ENCODE results near the gene RTF2.
A peak's percentile ranks its signal among the peaks of the same experiment; 100 is the strongest.

RTF2 gene

DNA sequence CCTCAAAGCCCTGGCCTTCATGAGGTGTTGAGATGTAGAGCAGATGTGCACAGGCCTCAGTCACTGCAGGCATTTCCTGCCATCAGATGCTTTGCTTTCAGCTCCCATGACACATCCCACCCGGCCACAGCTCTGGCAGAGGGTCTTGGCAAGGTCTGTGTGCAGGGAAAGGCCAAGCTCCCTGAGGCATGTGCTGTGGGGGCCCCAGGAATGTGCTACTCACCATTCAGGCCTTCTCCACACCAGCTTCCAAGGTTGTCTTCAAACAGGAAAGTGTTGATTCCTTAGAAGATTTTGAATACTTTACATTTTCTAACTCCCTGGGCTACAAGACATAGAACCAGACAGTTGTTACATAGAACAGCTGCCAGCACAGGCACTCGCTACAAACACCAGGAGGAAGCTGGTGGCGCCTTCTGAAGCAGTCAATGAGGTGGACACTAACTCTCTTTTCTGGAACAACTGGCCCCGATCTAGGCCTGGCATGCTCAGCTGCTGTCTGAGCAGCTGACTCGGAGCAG lies 28.6 kb upstream of the RTF2 start:
- DNase-seq (ENCODE audit: low spot score): no peak

DNA sequence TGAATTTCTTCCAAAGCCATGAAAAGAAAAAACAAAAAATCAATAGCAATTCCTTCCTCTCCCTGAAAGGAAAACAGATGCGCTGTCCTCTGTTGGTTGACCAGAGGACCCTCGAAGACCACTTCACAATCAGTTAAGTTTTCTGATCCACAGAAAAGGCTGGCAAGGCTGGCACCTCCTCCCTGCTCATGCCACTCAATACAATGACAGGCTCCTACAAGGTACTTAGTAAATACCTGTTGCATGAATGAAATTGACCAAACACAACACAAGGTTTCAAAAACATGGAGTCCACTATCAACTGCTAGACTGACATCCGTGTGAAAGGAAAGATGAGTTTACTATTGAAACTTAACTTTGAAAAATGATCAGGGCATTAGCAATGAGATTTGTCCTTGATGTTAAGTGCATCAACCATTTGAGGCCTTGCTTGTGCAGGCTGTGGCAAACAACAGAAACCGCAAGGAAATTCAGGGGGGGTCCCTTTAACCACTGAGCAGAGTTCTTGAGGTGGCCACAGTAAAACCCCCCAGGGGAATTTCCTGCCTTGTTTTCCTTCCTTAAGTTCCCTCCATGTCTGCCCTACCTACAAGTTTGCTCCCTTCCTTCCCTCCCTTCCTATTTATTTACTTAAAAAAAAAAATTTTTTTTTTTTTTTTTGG lies 27.9 kb upstream of the RTF2 start:
- DNase-seq (ENCODE audit: low spot score): no peak

DNA sequence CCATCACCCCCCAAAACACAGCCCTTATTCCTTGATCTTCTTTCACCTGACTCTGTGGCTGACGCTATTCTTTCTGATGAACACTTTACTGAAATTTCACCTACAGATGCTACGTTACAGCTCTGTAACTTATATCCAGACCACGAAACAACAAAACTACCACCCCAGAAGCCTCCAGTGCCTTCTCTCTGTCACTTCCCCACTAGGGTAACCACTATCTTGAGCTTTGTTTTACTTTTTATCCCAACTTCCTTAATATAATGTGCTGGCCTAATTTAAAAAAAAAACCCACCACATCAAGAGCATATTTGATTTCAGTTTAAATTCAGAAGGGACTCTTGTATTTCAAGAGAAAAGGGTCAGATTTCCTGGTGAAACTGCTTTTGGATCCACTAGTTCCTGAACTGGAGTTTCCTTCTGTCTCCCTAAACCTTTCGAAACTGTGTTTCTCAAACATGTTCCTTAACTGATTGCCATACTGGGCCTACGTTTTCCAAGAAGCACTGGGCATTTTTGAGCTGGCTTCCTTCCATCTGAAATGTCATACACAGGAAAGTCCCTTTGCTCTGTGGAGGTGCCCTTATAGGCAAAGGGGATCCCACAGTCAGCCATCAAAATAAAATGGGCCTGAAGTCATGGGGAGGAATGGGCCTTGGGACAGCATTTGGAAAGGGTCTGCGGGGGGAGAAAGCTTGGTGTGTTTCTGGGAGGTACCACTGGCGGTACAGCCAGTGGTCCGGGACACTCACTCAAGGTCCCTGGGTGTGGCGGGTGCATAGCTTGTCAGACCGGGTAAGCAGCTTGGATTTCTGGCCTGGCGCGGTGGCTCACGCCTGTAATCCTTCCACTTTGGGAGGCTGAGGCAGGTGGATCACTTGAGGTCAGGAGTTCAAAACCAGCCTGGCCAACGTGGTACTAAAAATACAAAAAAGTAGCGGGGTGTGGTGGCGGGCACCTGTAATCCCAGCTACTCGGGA lies 25.8 kb upstream of the RTF2 start:
- DNase-seq (ENCODE audit: low spot score): no peak

DNA sequence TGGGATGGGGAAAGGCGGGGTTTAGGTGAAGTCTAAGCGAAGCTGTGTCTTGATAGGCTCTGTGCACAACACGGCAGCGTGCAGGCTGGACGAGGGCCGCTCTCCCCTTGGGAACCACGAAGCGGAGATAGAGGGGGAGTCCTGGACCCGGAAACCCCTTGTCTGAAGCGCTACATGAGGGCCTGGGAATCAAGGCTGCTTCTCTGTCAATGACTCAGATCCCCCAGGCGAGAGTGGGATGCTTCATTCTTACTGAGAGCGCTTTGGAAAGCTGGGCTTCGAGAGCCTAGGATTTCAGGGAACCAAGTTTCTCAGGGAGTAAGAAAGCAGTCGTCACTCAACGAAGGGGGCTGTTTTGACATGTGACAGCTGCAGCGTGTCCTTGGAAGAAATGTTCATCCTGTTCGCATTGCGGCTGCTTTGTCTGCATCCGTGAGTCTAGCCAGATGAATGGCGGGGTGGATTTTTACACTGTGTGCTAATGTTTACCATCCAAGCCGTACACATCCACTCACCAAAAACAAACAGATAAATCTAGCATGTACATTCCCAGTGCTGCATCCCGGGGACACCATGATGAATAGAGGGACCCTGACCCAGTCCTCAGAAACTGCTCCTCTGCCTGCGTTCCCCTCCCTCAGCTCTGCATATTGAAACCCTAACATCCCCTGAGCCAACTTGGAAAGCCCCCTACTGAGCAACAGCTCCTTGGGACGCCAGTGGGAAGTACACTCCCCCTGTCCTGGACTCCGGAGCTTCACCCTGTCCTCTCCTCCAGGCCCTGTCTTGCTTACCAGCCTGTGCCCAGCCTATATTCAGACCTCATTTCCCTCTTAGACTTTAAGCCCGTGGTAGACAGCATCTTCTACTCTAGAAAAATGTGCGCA lies 24.5 kb upstream of the RTF2 start:
- DNase-seq (ENCODE audit: low spot score): no peak

DNA sequence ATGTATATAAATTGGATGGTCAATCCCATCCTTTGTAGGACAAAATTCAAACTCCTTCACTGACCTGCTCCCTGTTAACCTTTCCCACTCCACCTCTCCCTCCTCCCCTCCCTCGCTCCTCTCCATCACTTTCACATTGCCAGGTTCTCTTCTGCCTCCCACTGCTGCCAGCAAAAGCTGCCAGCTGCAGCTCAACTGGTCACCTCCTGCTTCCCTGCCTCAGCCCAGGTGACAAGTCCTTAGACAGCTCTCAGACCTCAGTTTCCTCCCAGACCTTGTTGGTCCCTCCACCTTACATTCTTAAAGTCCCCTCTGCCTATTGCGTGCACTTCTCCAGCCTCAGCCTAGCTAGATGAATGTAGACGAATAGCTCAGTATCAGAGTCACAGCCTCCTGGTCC lies 23.3 kb upstream of the RTF2 start:
- DNase-seq (ENCODE audit: low spot score): no peak

DNA sequence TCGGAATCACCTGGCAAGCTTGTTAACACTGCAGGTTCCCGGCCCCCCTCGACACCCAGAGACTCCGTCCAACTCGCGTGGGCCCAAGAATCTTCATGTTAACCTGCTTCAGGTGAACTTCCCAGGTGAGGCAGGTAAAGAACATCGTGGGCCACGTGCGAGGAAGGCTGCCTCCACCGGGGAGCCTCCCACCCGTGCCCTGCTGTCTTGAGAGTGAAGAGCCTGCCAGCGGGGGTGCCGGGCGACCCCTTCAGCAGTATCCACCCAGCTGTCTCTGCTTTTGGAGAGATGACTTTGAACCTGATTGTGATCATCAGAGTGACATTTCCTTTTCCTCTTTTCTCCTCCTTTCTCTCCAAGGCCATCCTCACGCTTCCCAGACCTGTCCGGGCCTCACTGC lies 22.9 kb upstream of the RTF2 start:
- no peak for DNase-seq (ENCODE audit: low spot score)

DNA sequence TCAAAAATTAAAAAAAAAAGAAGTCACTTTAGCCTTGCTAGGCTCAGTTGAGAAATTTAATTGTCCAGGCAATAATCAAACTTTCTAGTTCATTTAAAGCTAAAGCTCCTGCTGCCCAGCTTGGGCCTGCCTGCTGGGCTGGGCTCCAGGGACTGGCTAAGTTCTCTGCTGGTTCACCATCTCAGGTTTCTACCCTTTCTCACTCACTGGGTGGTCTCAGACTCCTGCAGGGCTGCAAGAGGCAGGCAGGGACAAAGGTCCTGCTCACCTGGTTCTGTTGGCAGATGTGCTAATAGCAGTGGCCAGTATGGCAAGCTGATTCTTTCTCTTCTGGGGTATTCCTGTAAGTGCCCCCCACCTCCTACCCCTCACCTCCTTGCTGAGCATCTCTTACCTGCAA lies 21.2 kb upstream of the RTF2 start:
- DNase-seq (ENCODE audit: low spot score): no peak

DNA sequence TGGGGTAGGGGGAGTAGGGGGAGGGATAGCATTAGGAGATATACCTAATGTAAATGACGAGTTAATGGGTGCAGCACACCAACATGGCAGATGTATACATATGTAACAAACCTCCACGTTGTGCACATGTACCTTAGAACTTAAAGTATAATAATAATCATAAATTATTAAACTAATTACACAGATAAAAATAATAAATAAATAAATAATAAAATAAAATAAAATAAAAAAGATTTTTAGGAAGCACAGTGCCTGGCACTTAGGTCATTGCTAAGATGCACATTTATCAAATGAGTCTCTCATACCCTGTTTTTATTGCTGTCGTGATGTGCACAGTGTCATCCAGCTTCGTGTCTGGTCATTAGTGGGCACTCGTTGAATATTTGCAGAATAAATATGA lies 19.0 kb upstream of the RTF2 start:
- DNase-seq (ENCODE audit: low spot score): no peak

DNA sequence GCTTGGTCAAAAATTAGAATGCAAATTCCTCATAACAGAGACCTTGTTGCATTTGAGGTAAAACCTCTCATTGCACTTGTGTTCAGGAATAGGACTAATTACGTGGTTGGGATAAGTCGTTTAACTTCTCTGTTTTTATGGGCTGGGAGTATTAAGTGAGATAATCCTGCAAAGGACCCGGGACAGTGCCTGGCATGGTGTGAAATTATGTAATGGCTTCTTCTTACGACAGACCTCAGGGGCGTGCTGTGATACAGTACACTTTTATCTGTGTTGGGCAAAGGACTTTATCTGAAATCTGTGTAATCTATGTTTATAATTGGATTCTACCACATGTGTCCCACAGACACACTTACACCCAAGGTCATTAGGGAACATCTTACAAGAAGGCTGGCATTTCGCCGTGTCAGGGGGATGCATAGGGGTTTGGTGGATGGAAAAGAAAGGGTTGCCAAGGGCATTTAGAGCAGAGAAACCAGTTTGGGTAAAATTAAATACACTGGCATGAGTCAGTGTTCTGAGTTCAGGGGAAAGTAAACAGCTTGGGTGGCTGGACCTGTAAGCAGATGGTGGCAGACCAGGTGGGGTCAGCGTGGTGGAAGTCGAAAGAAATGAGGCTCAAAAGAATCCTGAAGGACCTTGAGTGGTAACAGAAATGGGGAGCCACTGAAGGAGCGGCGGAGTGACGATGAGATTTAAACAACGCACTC lies 17.2 kb upstream of the RTF2 start:
- no peak for DNase-seq (ENCODE audit: low spot score)

DNA sequence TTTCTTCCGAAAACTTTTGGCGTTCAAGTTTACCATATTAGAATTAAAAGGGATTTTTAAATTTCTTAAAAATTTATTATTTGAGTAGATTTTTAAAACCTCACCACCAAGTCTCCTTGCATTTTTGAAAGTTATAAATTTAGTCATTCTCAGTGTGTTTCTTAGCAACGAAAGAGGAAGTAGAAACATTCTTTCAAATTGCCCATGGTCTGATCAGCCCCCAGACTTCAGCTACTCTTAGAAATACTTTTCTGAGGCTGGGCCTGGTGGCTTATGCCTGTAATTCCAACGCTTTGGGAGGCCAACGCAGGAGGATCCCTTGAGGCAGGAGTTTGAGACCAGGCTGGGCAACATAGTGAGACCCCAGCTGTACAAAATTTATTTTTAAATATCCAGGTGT lies 15.1 kb upstream of the RTF2 start:
- no peak for DNase-seq (ENCODE audit: low spot score)

DNA sequence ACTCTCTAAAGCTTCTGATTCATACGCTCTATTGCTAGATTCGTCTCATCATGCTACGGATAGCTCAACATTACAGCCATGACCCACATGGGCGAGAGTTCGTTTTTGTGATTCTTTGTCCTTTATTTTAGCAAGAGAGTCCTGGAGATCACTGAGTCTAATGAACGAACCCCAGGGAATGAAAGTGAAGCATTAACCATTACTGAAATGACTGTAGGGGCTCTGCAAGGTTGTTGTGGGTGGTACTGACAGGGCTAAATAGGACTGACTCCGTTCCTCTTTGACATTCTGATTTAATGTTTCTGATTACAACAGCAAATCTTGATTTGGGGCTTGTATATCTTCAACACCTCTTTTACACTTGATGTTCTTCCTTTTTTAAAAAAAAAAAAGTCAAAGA lies 13.7 kb upstream of the RTF2 start:
- DNase-seq (ENCODE audit: low spot score): no peak

DNA sequence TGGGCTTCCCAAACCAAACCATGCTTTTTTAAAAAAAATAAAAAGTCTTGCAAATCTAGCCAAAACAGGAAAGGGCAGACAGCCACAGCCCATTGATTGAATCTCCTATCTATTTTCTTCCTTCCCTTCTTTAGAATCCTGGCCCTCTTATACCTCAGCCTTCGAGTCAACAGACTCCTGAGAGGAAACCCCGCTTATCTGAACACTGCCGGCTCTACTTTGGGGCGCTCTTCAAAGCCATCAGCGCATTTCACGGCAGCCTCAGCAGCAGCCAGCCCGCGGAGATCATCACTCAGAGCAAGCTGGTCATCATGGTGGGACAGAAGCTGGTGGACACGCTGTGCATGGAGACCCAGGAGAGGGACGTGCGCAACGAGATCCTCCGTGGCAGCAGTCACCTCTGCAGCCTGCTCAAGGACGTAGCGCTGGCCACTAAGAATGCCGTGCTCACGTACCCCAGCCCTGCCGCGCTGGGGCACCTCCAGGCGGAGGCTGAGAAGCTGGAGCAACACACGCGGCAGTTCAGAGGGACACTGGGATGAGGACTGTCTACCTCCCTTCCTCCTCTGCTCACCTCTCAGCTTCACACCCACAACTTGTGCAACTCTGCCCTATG lies 10.1 kb upstream of the RTF2 start:
- no peak for DNase-seq (ENCODE audit: low spot score)

DNA sequence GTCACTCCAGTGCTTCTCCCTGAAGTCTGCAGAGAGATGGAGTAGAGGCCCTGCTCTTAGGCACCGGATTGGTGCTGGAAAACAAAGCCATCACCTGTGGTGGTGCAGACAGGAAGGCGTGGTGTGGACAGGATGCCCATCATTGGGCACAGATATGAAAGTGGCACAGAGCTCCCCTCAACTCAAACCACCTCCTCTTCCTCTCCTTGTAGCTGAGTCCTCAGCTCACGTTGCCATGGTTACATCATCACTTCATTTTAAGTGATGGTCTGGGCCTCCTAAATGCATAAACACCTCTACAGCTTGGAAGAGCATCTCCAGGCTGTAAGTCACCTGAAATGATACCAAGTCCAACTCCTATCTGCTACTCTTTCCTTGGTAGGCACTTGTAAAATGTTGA lies 8.0 kb upstream of the RTF2 start:
- DNase-seq (ENCODE audit: low spot score): no peak

DNA sequence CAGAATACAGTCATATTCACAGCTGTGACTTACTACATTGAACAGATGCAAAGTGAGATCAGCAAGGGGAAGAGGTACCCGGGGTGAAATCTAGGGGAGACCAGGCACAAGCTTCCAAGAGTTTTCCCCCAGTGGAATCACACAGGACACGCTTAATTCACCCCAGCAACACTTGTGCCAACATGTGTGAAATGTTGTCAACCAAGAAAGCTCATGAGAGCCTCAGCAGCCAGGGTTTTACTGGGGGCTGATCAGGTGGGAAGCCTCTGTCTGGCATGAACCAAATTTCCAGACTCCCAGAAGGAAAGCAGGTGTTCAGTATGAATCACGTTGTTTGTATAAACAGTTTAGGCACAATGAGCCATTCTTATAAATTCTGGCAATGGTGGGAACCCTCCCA lies 6.9 kb upstream of the RTF2 start:
- DNase-seq (ENCODE audit: low spot score): no peak

DNA sequence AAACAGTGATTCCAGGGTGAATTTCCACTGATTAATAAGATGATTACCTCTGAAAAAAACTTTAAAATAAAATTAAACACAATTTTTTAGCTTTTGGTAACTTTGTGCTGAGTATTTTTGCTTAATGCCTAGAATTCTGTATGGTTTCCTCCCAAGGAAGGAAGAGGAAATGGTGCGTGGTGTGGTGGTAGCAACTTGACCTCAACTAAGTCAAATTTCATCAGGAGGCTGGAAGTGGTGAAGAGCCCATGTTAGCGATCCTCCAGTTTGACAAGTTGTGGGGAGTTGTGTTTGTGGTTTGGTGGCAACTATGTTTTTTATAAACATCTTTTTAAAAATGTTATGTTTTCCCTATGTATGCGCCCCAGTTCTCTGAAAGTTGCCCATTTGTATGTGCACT lies 5.0 kb upstream of the RTF2 start:
- DNase-seq (ENCODE audit: low spot score): no peak

DNA sequence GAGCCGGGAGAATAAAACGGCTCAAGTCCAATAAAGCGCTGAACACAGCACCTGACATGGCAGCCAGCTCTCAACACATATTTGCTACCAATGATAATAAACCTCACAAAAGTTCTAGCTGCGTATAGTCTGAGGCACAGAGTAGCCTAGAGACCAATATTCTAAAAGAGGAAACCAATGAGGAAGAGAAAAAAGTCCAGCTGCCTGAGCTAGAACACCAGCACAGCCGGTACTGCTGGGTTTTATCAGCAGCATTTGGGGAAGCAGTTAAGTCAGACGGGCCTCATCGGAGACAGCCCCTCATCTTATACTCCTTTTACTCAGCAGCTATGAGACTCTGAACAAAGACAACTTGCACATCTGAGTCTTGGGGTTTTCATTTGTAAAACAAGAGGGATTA lies 2.4 kb upstream of the RTF2 start:
- DNase-seq (ENCODE audit: low spot score): peak; percentile 47

DNA sequence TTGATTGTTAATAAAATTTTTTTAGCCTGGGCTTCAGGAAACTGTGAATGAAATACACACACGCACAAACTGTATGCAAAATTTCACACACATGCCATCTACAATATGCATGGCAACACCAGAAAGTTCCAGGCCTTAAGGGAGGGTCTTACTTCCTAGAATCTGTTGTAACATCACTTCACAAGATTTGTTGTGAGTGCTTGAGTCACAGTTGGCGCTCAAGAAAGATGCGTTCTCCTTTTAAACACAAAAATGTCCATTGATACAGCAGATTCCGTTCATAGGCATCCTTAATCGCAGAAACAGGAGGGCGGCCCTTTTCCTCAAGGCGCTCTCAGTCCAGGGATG lies 485 bp upstream of the RTF2 start:
- no peak for DNase-seq (ENCODE audit: low spot score)

DNA sequence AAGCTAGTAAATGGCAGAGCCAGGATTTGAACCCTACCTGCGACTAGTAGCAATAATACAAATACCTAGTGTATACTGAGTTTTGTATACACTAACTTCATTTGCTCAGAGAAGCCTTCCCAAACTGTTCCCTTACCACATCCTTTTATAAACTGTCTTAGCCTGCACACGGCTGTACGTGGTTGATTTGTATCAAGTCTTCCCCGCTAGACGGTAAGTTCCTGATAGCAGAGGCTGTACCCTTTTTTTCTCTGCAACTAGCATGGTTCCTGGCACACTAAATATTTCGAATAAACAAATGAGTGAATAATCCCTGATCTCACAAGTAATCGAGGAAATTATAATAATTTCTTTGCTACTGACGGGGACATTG lies 636 bp downstream of the RTF2 start:
- no peak for DNase-seq (ENCODE audit: low spot score)

DNA sequence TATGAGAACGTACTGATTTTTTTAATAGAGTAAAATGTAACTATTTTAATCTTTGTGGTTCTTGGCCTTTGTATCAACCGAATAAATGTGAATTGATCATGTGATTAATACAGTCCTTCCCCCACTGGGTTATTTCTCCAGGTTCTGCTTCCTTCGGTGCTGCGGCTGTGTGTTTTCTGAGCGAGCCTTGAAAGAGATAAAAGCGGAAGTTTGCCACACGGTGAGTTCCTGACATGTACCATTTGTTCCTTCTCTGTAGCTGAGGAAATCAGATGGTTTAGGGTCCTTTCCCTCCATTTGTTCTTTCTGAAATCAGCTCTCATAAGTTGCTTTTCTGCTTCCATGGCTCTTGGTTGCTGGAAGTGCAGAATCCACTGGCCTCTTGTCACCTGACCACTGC lies 15.5 kb downstream of the RTF2 start:
- DNase-seq (ENCODE audit: low spot score): peak; percentile 38

DNA sequence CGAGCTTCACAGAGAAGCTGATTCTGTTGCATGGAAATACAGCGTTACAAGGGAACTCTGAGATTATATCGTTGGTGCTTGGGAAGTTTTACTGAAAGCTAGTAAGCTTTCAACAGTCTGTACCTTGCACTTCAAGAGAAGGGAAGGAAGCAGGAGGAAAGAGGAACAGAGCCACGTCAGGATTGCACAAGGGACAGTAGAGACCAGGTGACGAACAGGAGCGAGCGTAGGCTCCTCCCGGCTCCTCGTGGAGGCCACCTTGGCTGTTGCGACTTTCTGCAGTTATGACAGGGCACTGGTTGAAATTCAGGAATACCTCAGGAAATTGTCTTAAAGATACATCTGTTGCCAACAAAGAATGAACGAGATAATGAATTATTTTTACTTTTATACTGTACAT lies 18.8 kb downstream of the RTF2 start:
- no peak for DNase-seq (ENCODE audit: low spot score)

DNA sequence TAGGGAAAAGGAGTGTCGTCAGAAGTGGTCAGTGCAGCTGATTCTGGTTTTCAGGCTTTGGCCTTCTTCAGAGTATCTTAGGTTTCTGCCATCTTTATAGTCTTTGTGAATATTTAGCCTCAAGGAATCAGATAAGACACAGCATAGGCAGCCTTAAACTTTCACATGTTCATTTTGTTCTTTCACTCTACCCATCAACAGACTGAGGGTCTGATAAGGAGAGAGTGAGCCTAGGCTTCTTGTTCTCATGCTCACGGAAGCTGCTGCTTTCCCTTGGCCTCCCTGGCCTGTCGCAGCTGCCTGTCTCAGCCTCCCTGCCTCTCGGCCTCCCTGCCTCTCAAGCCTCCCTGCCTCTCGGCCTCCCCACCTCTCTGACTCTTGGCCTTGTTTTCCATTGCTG lies 20.1 kb downstream of the RTF2 start:
- DNase-seq (ENCODE audit: low spot score): no peak

Measured in globus pallidus (tissue), 1 donor.